Stomach (tissue), 19 donors: Measurements from ENCODE around the gene RAB13. TPM values are rescaled to one million over a fixed set of nuclear protein-coding genes. Genes with fewer than 3 reads are reported as not detected.
"Not testable (repeated sequence)": the region's sequence is repeated elsewhere in the genome, so short reads cannot be mapped to it uniquely, and the experiment has no call there.

ENCODE experiments used
- DNase-seq, 2 donors: peaks; one replicate each; pipeline versions ENCODE4 v3.0.0 to v3.0.0-alpha.2; 2013 to 2019
- H3K27ac ChIP-seq, 5 donors: fragments of 200-600 bp in 4 of 5; sonication (generic) in 4 of 5; one replicate each; pipeline ENCODE4 v1.5.1; 2013 to 2019; ENCODE audit warnings: mild to moderate bottlenecking in 1 of 5, moderate library complexity in 1 of 5
- H3K27me3 ChIP-seq, 3 donors: fragments of 200-600 bp; sonication (generic); one replicate each; pipeline ENCODE4 v1.5.1; 2017 to 2019; ENCODE audit warnings: mixed run types in 1 of 3
- H3K36me3 ChIP-seq, 4 donors: fragments of 200-600 bp; sonication (generic); 1 replicate in 3 of 4; 2 replicates in 1 of 4; pipeline ENCODE4 v1.5.1; 2016 to 2019
- H3K4me1 ChIP-seq, 4 donors: fragments of 200-600 bp; sonication (generic); one replicate each; pipeline ENCODE4 v1.5.1; 2016 to 2019
- H3K4me3 ChIP-seq, 4 donors: fragments of 200-600 bp; sonication (generic) in 3 of 4; one replicate each; pipeline ENCODE4 v1.5.1; 2016 to 2019; ENCODE audit warnings: mild to moderate bottlenecking in 1 of 4
- H3K9me3 ChIP-seq, 4 donors: fragments of 200-600 bp; sonication (generic); one replicate each; pipeline ENCODE4 v1.5.1; 2016 to 2019
- CTCF ChIP-seq, 7 experiments: fragments of 450-650 bp in 4 of 7; fragments of 200-600 bp in 3 of 7; sonication (generic) in 3 of 7; IDR thresholded peaks; one replicate each; pipeline ENCODE4 v1.5.1; 2016 to 2019; ENCODE audit warnings: antibody characterized with exemption in 7 of 7, control low read depth in 2 of 7, mild to moderate bottlenecking in 1 of 7
- EP300 ChIP-seq: sonication (generic); formaldehyde crosslinking; IDR thresholded peaks from one replicate; pipeline ENCODE4 v1.6.1; 2017; ENCODE audit warnings: antibody characterized with exemption
- POLR2A ChIP-seq, 4 donors: fragments of 450-650 bp; IDR thresholded peaks; one replicate each; pipeline ENCODE4 v1.6.1; 2016; ENCODE audit warnings: antibody characterized with exemption in 4 of 4, control low read depth in 2 of 4, mild to moderate bottlenecking in 1 of 4, moderate library complexity in 1 of 4
- POLR2AphosphoS5 ChIP-seq, 3 donors: sonication (generic); formaldehyde crosslinking; IDR thresholded peaks; one replicate each; pipeline ENCODE4 v1.6.1; 2016; ENCODE audit warnings: antibody characterized with exemption in 3 of 3
- WGBS, 5 donors: extraction: QIAGEN DNeasy Blood & Tissue Kit in 3 of 5; methylation state at CpG; one replicate each; pipeline versions ENCODE4 v1.1.5 to v1.1.7; 2013 to 2018; 5-methylcytosine and 5-hydroxymethylcytosine counted together
- intact Hi-C: fragments of 100-400 bp; cut with DNase I; formaldehyde crosslinking; loops from one replicate; pipeline ENCODE4 v1.15.1; 2023; ENCODE audit warnings: low total_unique reads
- long read RNA-seq, 10 donors: transcript quantifications; one replicate each; lab custom pipeline, GENCODE V29; 2026
- polyA plus RNA-seq, 3 donors: library from polyadenylated mRNA; stranded (reverse); fragments of 200-250 nt; gene quantifications; one replicate each; pipeline ENCODE4 v1.2.3, GENCODE V29; 2013
- total RNA-seq, 5 donors: library from RNA; depleted of rRNA; stranded (reverse); fragments of >200 nt; gene quantifications; one replicate each; pipeline versions ENCODE4 v1.1.0 to v1.2.3, GENCODE V29; 2014 to 2016
- donor health status: healthy with polysubstance abuse.
- donor health status: Bipolar disorder and iron deficiency.
- donor health status: healthy.

RAB13 gene
- total RNA-seq, result 10 to 100 TPM; 35.5 to 82.9 (median 43.7) TPM
- 100 to 1,000 TPM; 174 to 730 (median 364) TPM for polyA plus RNA-seq
- long read RNA-seq, donor 1, transcript RAB13-201 (8 exons, 1,176 nt), result major isoform, 21 of 112 reads
- long read RNA-seq, donor 1, partial matches to known transcripts, result 90 of 112 reads
- long read RNA-seq, donor 1, other reads (novel, unspliced or antisense), result 0 of 112 reads
- long read RNA-seq, donor 2, transcript RAB13-201 (8 exons, 1,176 nt), result major isoform, 38 of 175 reads
- long read RNA-seq, donor 2, partial matches to known transcripts, result 137 of 175 reads
- long read RNA-seq, donor 2, other reads (novel, unspliced or antisense), result 0 of 175 reads
- long read RNA-seq, donor 3, transcript RAB13-201 (8 exons, 1,176 nt), result major isoform, 42 of 105 reads
- long read RNA-seq, donor 3, partial matches to known transcripts, result 63 of 105 reads
- long read RNA-seq, donor 3, other reads (novel, unspliced or antisense), result 0 of 105 reads
- long read RNA-seq, donor 4, transcript RAB13-201 (8 exons, 1,176 nt), result major isoform, 6 of 6 reads
- long read RNA-seq, donor 4, partial matches to known transcripts, result 0 of 6 reads
- long read RNA-seq, donor 4, other reads (novel, unspliced or antisense), result 0 of 6 reads
- long read RNA-seq, donor 5, transcript RAB13-201 (8 exons, 1,176 nt), result major isoform, 44 of 120 reads
- long read RNA-seq, donor 5, partial matches to known transcripts, result 76 of 120 reads
- long read RNA-seq, donor 5, other reads (novel, unspliced or antisense), result 0 of 120 reads
- long read RNA-seq, donor 6, result 0 reads
- long read RNA-seq, donor 7, transcript RAB13-201 (8 exons, 1,176 nt), result major isoform, 50 of 104 reads
- long read RNA-seq, donor 7, partial matches to known transcripts, result 50 of 104 reads
- long read RNA-seq, donor 7, other reads (novel, unspliced or antisense), result 0 of 104 reads
- long read RNA-seq, donor 8, transcript RAB13-201 (8 exons, 1,176 nt), result major isoform, 55 of 153 reads
- long read RNA-seq, donor 8, partial matches to known transcripts, result 95 of 153 reads
- long read RNA-seq, donor 8, other reads (novel, unspliced or antisense), result 0 of 153 reads
- long read RNA-seq, donor 9, transcript RAB13-201 (8 exons, 1,176 nt), result major isoform, 42 of 111 reads
- long read RNA-seq, donor 9, partial matches to known transcripts, result 68 of 111 reads
- long read RNA-seq, donor 9, other reads (novel, unspliced or antisense), result 0 of 111 reads
- long read RNA-seq, donor 10, transcript RAB13-201 (8 exons, 1,176 nt), result major isoform, 9 of 51 reads
- long read RNA-seq, donor 10, partial matches to known transcripts, result 41 of 51 reads
- long read RNA-seq, donor 10, other reads (novel, unspliced or antisense), result 0 of 51 reads

- peak within 1 kb of the TSS; percentile 80 to 94 (median 89) for H3K27ac ChIP-seq
- whole genome bisulfite sequencing, 5 donors, result 2 to 9% (median 4%) methylated on average over 26 to 32 of the region's 32 CpGs
- H3K4me1 ChIP-seq, result peaks cover 15 to 41% (median 33%) of the 10 kb centered on the region in 4 donors
- peak within 1 kb of the TSS; percentile 47 to 71 (median 56) for H3K4me3 ChIP-seq
- intact Hi-C loops, result loop anchor here (5.0 kb wide), 1 partner anchor 189 kb away; no protein-coding TSS in a partner anchor
- H3K27me3 ChIP-seq, result no peaks in the 10 kb centered on the region
- H3K36me3 ChIP-seq, result peaks cover 8 to 28% (median 22%) of the 10 kb centered on the region in 4 donors
- peak; percentile 89 to 95 for DNase-seq
- TF ChIP-seq POLR2AphosphoS5 (IDR thresholded peaks at IDR 0.05) (peak in 2 of 3 donors; percentile 64 to 74), CTCF (IDR thresholded peaks at IDR 0.05) (no peak), POLR2A (IDR thresholded peaks at IDR 0.05) (no peak), EP300 (no peak)
- H3K9me3 ChIP-seq, result no peaks in the 10 kb centered on the region
Measured at GRCh38 chr1:153985941-153986761, at the start of gene RAB13. RAB13 (minus strand) TSS chr1:153986339; CDS start chr1:153986236, 103 bp downstream.

- intact Hi-C loops, DNase-seq: not testable (repeated sequence)
- WGBS, 5 donors, result 93 to 96% (median 95%) methylated on average over 1 of the region's 1 CpG
Measured at GRCh38 chr1:154033697-154034096, 47.6 kb upstream of the RAB13 start.

GRCh38 chr1:154019940-154020339, 33.8 kb upstream of the RAB13 start:
- Histone ChIP-seq H3K9me3 (no peaks in the 10 kb centered on the region), H3K36me3 (no peaks in the 10 kb centered on the region), H3K27ac (no peak overlapping the region), H3K27me3 (no peaks in the 10 kb centered on the region), H3K4me3 (no peak overlapping the region), H3K4me1 (no peaks in the 10 kb centered on the region)
- no peak for DNase-seq
- intact Hi-C loops, result no loop called here
- WGBS, 5 donors, result 84 to 91% (median 89%) methylated on average over 1 of the region's 1 CpG
- no peak for TF ChIP-seq POLR2A (IDR thresholded peaks at IDR 0.05)

More at GRCh38 chr1:154033697-154034096, 47.6 kb upstream of the RAB13 start:
- not testable (repeated sequence) for H3K27me3 ChIP-seq, H3K4me1 ChIP-seq, H3K36me3 ChIP-seq, H3K27ac ChIP-seq, H3K4me3 ChIP-seq
- H3K9me3 ChIP-seq, result peaks cover 0 to 16% (median 9%) of the 10 kb centered on the region in 4 donors

- no peak for DNase-seq
- Histone ChIP-seq H3K4me3 (no peak overlapping the region), H3K4me1 (no peaks in the 10 kb centered on the region), H3K36me3 (no peaks in the 10 kb centered on the region), H3K9me3 (no peaks in the 10 kb centered on the region), H3K27me3 (no peaks in the 10 kb centered on the region), H3K27ac (no peak overlapping the region)
- 72 to 83% (median 74%) methylated on average over 4 of the region's 4 CpGs for WGBS, 5 donors
- TF ChIP-seq POLR2AphosphoS5 (IDR thresholded peaks at IDR 0.05) (no peak), POLR2A (IDR thresholded peaks at IDR 0.05) (no peak), CTCF (IDR thresholded peaks at IDR 0.05) (no peak), EP300 (no peak)
- intact Hi-C loops, result no loop called here
Measured at GRCh38 chr1:154019269-154019668, 33.1 kb upstream of the RAB13 start.
